Peyer's patch (tissue), 4 donors: Measurements from ENCODE around the gene ANKRD17.

Experiments used
- CTCF ChIP-seq, 6 experiments: fragments of 450-650 bp in 4 of 6; fragments of 200-600 bp in 2 of 6; sonication (generic) in 1 of 6; IDR thresholded peaks; one replicate each; pipeline ENCODE4 v1.5.1; 2017 to 2019; ENCODE audit warnings: antibody characterized with exemption in 6 of 6, mild to moderate bottlenecking in 3 of 6, moderate library complexity in 1 of 6
- POLR2A ChIP-seq, 2 donors: fragments of 450-650 bp; IDR thresholded peaks; one replicate each; pipeline ENCODE4 v1.5.1; 2017; ENCODE audit warnings: antibody characterized with exemption in 2 of 2, mild to moderate bottlenecking in 2 of 2, moderate library complexity in 2 of 2

- no peak for TF ChIP-seq CTCF (IDR thresholded peaks at IDR 0.05)
- no peak for TF ChIP-seq POLR2A (IDR thresholded peaks at IDR 0.05)
Measured at GRCh38 chr4:73248416-73248815, 10.2 kb downstream of the ANKRD17 start.
